ENCODE measurements around the gene L3MBTL4. TPM values are rescaled to one million over a fixed set of nuclear protein-coding genes. Genes with fewer than 3 reads are reported as not detected.

L3MBTL4 gene
- total and polyA plus RNA-seq, 4 donors, result 2.3 to 15.0 (median 5.0) TPM

DNA sequence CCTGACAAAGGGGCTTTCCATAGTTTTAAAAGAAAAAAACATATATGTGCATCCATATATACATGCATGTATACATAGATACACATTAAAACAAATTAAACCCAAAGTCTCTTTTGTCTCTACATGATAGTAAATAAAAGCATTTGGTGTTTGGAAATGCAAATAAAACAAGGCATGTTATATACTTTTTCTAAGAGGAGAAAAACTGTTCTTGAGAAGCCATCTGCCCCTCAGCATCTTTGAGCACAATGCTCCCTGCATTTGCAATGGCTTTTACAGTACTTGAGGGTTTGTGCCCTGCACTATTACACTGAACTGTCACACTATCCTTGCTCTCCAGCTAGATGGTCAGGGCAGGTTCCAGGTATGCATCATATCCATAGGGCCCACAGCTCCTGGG is 210.2 kb downstream of the L3MBTL4 start:
- no peak overlapping the region for H3K4me3 ChIP-seq (ENCODE audit: low read depth in 1 of 3, low read length in 3 of 3)
- H3K9me3 ChIP-seq (ENCODE audit: control insufficient read depth in 4 of 4, low read length in 3 of 4), result no peaks in the 10 kb centered on the region
- TF ChIP-seq NR2F2 (IDR thresholded peaks at IDR 0.05), result no peak
- no peak for TF ChIP-seq GABPA (IDR thresholded peaks at IDR 0.05 in 1 of 2, conservative IDR thresholded peaks at IDR 0.05 in 1 of 2)
- TF ChIP-seq, protein P1, sequence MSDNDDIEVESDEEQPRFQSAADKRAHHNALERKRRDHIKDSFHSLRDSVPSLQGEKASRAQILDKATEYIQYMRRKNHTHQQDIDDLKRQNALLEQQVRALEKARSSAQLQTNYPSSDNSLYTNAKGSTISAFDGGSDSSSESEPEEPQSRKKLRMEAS (IDR thresholded peaks at IDR 0.05), result no peak
- TF ChIP-seq RAD21 (IDR thresholded peaks at IDR 0.05), result no peak
- no peak for TF ChIP-seq FOXA2 (IDR thresholded peaks at IDR 0.05)
- no peak for TF ChIP-seq FOXA1 (IDR thresholded peaks at IDR 0.05)
- TF ChIP-seq TAF1 (conservative IDR thresholded peaks at IDR 0.05), result no peak
- no peak for TF ChIP-seq JUND (IDR thresholded peaks at IDR 0.05)
- no peak for TF ChIP-seq HNF4G (IDR thresholded peaks at IDR 0.05)
- no peak for TF ChIP-seq SP1 (IDR thresholded peaks at IDR 0.05)
- TF ChIP-seq HNF4A (conservative IDR thresholded peaks at IDR 0.05), result no peak
- TF ChIP-seq, protein P2, sequence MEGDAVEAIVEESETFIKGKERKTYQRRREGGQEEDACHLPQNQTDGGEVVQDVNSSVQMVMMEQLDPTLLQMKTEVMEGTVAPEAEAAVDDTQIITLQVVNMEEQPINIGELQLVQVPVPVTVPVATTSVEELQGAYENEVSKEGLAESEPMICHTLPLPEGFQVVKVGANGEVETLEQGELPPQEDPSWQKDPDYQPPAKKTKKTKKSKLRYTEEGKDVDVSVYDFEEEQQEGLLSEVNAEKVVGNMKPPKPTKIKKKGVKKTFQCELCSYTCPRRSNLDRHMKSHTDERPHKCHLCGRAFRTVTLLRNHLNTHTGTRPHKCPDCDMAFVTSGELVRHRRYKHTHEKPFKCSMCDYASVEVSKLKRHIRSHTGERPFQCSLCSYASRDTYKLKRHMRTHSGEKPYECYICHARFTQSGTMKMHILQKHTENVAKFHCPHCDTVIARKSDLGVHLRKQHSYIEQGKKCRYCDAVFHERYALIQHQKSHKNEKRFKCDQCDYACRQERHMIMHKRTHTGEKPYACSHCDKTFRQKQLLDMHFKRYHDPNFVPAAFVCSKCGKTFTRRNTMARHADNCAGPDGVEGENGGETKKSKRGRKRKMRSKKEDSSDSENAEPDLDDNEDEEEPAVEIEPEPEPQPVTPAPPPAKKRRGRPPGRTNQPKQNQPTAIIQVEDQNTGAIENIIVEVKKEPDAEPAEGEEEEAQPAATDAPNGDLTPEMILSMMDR (IDR thresholded peaks at IDR 0.05; ENCODE audit: low read depth, low read length, missing input control), result no peak
- TF ChIP-seq, protein P3, sequence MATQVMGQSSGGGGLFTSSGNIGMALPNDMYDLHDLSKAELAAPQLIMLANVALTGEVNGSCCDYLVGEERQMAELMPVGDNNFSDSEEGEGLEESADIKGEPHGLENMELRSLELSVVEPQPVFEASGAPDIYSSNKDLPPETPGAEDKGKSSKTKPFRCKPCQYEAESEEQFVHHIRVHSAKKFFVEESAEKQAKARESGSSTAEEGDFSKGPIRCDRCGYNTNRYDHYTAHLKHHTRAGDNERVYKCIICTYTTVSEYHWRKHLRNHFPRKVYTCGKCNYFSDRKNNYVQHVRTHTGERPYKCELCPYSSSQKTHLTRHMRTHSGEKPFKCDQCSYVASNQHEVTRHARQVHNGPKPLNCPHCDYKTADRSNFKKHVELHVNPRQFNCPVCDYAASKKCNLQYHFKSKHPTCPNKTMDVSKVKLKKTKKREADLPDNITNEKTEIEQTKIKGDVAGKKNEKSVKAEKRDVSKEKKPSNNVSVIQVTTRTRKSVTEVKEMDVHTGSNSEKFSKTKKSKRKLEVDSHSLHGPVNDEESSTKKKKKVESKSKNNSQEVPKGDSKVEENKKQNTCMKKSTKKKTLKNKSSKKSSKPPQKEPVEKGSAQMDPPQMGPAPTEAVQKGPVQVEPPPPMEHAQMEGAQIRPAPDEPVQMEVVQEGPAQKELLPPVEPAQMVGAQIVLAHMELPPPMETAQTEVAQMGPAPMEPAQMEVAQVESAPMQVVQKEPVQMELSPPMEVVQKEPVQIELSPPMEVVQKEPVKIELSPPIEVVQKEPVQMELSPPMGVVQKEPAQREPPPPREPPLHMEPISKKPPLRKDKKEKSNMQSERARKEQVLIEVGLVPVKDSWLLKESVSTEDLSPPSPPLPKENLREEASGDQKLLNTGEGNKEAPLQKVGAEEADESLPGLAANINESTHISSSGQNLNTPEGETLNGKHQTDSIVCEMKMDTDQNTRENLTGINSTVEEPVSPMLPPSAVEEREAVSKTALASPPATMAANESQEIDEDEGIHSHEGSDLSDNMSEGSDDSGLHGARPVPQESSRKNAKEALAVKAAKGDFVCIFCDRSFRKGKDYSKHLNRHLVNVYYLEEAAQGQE (IDR thresholded peaks at IDR 0.05), result no peak
- TF ChIP-seq ZBTB33 (IDR thresholded peaks at IDR 0.05), result no peak
- no peak for TF ChIP-seq ATF3 (IDR thresholded peaks at IDR 0.05)
- TF ChIP-seq EGR1 (IDR thresholded peaks at IDR 0.05; ENCODE audit: low read depth in 2 of 2), result no peak
- no peak for TF ChIP-seq RXRA (IDR thresholded peaks at IDR 0.05)
- TF ChIP-seq YY1 (IDR thresholded peaks at IDR 0.05), result no peak
- H3K9ac ChIP-seq (ENCODE audit: low read depth in 1 of 2, low read length in 2 of 2), result no peak overlapping the region
- H3K27ac ChIP-seq (ENCODE audit: low read depth in 1 of 2, low read length in 2 of 2), result no peak overlapping the region
- no peaks in the 10 kb centered on the region for H3K36me3 ChIP-seq (ENCODE audit: control insufficient read depth in 4 of 4, insufficient read depth in 3 of 4, low read depth in 1 of 4, low read length in 3 of 4)
- no peak for DNase-seq (ENCODE audit: low spot score)
- no peaks in the 10 kb centered on the region for H3K4me1 ChIP-seq (ENCODE audit: control insufficient read depth in 4 of 4, insufficient read depth in 4 of 4, low read length in 3 of 4)
- no peaks in the 10 kb centered on the region for H3K27me3 ChIP-seq (ENCODE audit: control insufficient read depth in 4 of 4, insufficient read depth in 4 of 4, low read length in 3 of 4)

Data from liver (tissue), 9 donors.